Breast epithelium (tissue), 4 donors: ENCODE results near the gene DUS1L. TPM values are rescaled to one million over a fixed set of nuclear protein-coding genes. Genes with fewer than 3 reads are reported as not detected.
A peak's percentile ranks its signal among the peaks of the same experiment; 100 is the strongest.

Experiments
- DNase-seq, 2 donors: peaks; one replicate each; pipeline ENCODE4 v3.0.0-alpha.2; 2019; ENCODE audit warnings: low spot score in 2 of 2
- H3K27ac ChIP-seq, 2 donors: fragments of 200-600 bp; sonication (generic) in 1 of 2; one replicate each; pipeline ENCODE4 v1.5.1; 2016 to 2019; ENCODE audit warnings: mild to moderate bottlenecking in 1 of 2
- H3K27me3 ChIP-seq, 2 donors: fragments of 200-600 bp; sonication (generic) in 1 of 2; one replicate each; pipeline versions ENCODE4 v1.5.1 to v1.6.0; 2017 to 2019; ENCODE audit warnings: control low read depth in 1 of 2, mild to moderate bottlenecking in 1 of 2
- H3K36me3 ChIP-seq: fragments of 200-600 bp; one replicate; pipeline ENCODE4 v1.5.1; 2019
- H3K4me1 ChIP-seq, 2 donors: fragments of 200-600 bp; sonication (generic); one replicate each; pipeline ENCODE4 v1.5.1; 2016 to 2019; ENCODE audit warnings: control low read depth in 1 of 2
- H3K4me3 ChIP-seq, 3 donors: fragments of 200-600 bp; sonication (generic); 1 replicate in 2 of 3; 2 replicates in 1 of 3; pipeline ENCODE4 v1.5.1; 2016 to 2019; ENCODE audit warnings: mild to moderate bottlenecking in 3 of 3, moderate library complexity in 2 of 3
- H3K9me3 ChIP-seq, 2 donors: fragments of 200-600 bp; sonication (generic) in 1 of 2; one replicate each; pipeline ENCODE4 v1.5.1; 2016 to 2019; ENCODE audit warnings: control low read depth in 1 of 2
- CTCF ChIP-seq, 3 donors: fragments of 450-650 bp; IDR thresholded peaks; one replicate each; pipeline ENCODE4 v1.5.1; 2016 to 2017; ENCODE audit warnings: antibody characterized with exemption in 3 of 3, mild to moderate bottlenecking in 3 of 3, moderate library complexity in 3 of 3
- POLR2A ChIP-seq: fragments of 450-650 bp; IDR thresholded peaks from one replicate; pipeline ENCODE4 v1.6.1; 2016; ENCODE audit warnings: antibody characterized with exemption, mild to moderate bottlenecking, moderate library complexity
- POLR2AphosphoS5 ChIP-seq, 3 donors: sonication (generic); formaldehyde crosslinking; IDR thresholded peaks; one replicate each; pipeline ENCODE4 v1.6.1; 2017; ENCODE audit warnings: antibody characterized with exemption in 3 of 3
- intact Hi-C: fragments of 100-400 bp; cut with DNase I; formaldehyde crosslinking; loops from one replicate; pipeline ENCODE4 v1.15.1; 2023; ENCODE audit warnings: low total_unique reads
- total RNA-seq, 3 donors: library from RNA; depleted of rRNA; stranded (reverse); fragments of >200 nt; gene quantifications; one replicate each; pipeline ENCODE4 v1.1.0, GENCODE V29; 2016

Gene DUS1L
- total RNA-seq, 3 donors from 2014 or later: 55.0 to 96.4 (median 82.0) TPM

GRCh38 chr17:82097184-82097918, 31.7 kb upstream of the DUS1L start:
- DNase-seq: no peak
- Histone ChIP-seq H3K27me3 (no peaks in the 10 kb centered on the region), H3K27ac (peak overlapping the region; percentile 95 to 96), H3K9me3 (no peaks in the 10 kb centered on the region), H3K4me3 (peak overlapping the region; percentile 68 to 88 (median 76)), H3K4me1 (peaks cover 26 to 38% of the 10 kb centered on the region in 2 donors), H3K36me3 (no peaks in the 10 kb centered on the region)
- intact Hi-C loops: no loop called here
- TF ChIP-seq POLR2AphosphoS5 (IDR thresholded peaks at IDR 0.05) (peak in 1 of 3 donors; percentile 33), CTCF (IDR thresholded peaks at IDR 0.05) (no peak)

- TF ChIP-seq POLR2AphosphoS5 (IDR thresholded peaks at IDR 0.05): no peak
- no peak for TF ChIP-seq POLR2A
- no peak for TF ChIP-seq CTCF (IDR thresholded peaks at IDR 0.05)
- intact Hi-C loops: no loop called here
- no peaks in the 10 kb centered on the region for H3K36me3 ChIP-seq
- no peaks in the 10 kb centered on the region for H3K27me3 ChIP-seq
- no peaks in the 10 kb centered on the region for H3K9me3 ChIP-seq
- DNase-seq: no peak
- H3K4me3 ChIP-seq: peak overlapping the region; percentile 68 to 88 (median 76)
- peak overlapping the region; percentile 95 to 96 for H3K27ac ChIP-seq
- H3K4me1 ChIP-seq: peaks cover 25 to 36% of the 10 kb centered on the region in 2 donors
These were observed 31.1 kb upstream of the DUS1L start for GRCh38 chr17:82096709-82097183.

- no peak for DNase-seq
- peak overlapping the region; percentile 68 to 88 (median 76) for H3K4me3 ChIP-seq
- H3K27ac ChIP-seq: peak overlapping the region in 1 of 2 donors; percentile 95
- H3K36me3 ChIP-seq: peaks cover 1% of the 10 kb centered on the region
- H3K4me1 ChIP-seq: peaks cover 18 to 29% of the 10 kb centered on the region in 2 donors
- intact Hi-C loops: no loop called here
- no peak for TF ChIP-seq CTCF (IDR thresholded peaks at IDR 0.05)
- TF ChIP-seq POLR2A: no peak
- TF ChIP-seq POLR2AphosphoS5 (IDR thresholded peaks at IDR 0.05): no peak
- H3K27me3 ChIP-seq: no peaks in the 10 kb centered on the region
- no peaks in the 10 kb centered on the region for H3K9me3 ChIP-seq
These were observed 30.4 kb upstream of the DUS1L start for GRCh38 chr17:82095777-82096708.

- Histone ChIP-seq H3K27ac (no peak overlapping the region), H3K36me3 (peaks cover 6% of the 10 kb centered on the region)
- intact Hi-C loops: no loop called here
These were observed 29.6 kb upstream of the DUS1L start for GRCh38 chr17:82094931-82095776.

More at GRCh38 chr17:82094931-82095776, 29.6 kb upstream of the DUS1L start:
- Histone ChIP-seq H3K4me1 (peaks cover 16 to 22% of the 10 kb centered on the region in 2 donors), H3K4me3 (peak overlapping the region in 2 of 3 donors; percentile 68 to 88), H3K27me3 (no peaks in the 10 kb centered on the region), H3K9me3 (no peaks in the 10 kb centered on the region)
- DNase-seq: no peak
- TF ChIP-seq CTCF (IDR thresholded peaks at IDR 0.05) (no peak), POLR2AphosphoS5 (IDR thresholded peaks at IDR 0.05) (no peak), POLR2A (no peak)
